ENCODE measurements around the gene SLC51B.

DNA sequence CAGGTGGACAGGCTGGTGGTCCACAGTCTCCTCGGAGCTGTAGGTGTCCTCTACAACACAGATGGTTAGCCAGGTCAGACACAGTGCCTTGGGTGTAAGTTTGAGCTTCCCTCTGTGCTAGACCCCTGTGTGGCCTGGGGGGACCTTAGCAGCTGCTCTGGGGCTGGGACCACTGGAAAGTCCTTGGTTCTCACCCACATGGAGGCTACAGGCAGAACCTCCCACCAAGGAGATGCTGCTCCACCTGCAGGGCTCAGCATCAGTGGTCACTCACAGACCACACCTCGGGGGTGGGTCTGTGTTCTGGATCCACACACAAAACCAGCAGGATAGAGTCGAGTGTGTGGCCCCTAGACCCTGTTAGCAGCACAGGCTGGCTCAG lies 14.2 kb downstream of the SLC51B start:
- TF ChIP-seq, protein P1, sequence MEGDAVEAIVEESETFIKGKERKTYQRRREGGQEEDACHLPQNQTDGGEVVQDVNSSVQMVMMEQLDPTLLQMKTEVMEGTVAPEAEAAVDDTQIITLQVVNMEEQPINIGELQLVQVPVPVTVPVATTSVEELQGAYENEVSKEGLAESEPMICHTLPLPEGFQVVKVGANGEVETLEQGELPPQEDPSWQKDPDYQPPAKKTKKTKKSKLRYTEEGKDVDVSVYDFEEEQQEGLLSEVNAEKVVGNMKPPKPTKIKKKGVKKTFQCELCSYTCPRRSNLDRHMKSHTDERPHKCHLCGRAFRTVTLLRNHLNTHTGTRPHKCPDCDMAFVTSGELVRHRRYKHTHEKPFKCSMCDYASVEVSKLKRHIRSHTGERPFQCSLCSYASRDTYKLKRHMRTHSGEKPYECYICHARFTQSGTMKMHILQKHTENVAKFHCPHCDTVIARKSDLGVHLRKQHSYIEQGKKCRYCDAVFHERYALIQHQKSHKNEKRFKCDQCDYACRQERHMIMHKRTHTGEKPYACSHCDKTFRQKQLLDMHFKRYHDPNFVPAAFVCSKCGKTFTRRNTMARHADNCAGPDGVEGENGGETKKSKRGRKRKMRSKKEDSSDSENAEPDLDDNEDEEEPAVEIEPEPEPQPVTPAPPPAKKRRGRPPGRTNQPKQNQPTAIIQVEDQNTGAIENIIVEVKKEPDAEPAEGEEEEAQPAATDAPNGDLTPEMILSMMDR (conservative IDR thresholded peaks at IDR 0.05; ENCODE audit: low read length) = no peak
- no peak for TF ChIP-seq EZH2phosphoT487 (IDR thresholded peaks at IDR 0.05; ENCODE audit: borderline replicate concordance, low read depth, low read length)

Data from OCI-LY7 (cell line).